Neuronal stem cell (in vitro differentiated cells): Measurements from ENCODE around the gene CIAPIN1.
A peak's percentile ranks its signal among the peaks of the same experiment; 100 is the strongest.

Source experiments
- DNase-seq: peaks from one replicate; pipeline ENCODE4 v3.0.0-alpha.2; 2013; ENCODE audit warnings: low spot score
- H2AFZ ChIP-seq: one replicate; pipeline ENCODE4 v1.6.1; 2013; ENCODE audit warnings: mild to moderate bottlenecking, low read length, inconsistent platforms
- H2AK5ac ChIP-seq: 2 replicates; pipeline ENCODE4 v1.6.1; 2013; ENCODE audit warnings: low read depth, mild to moderate bottlenecking, inconsistent platforms, low read length, moderate library complexity, mixed read lengths
- H2BK120ac ChIP-seq: 2 replicates; pipeline ENCODE4 v1.6.1; 2013; ENCODE audit warnings: low read depth, mild to moderate bottlenecking, inconsistent platforms, low read length, moderate library complexity, mixed read lengths
- H2BK12ac ChIP-seq: one replicate; pipeline ENCODE4 v1.6.1; 2013; ENCODE audit warnings: low read length, inconsistent platforms
- H2BK15ac ChIP-seq: 2 replicates; pipeline ENCODE4 v1.6.1; 2013; ENCODE audit warnings: mild to moderate bottlenecking, low read length, inconsistent platforms, mixed read lengths
- H2BK5ac ChIP-seq: one replicate; pipeline ENCODE4 v1.6.1; 2013; ENCODE audit warnings: inconsistent platforms, mild to moderate bottlenecking, low read length, moderate library complexity
- H3K14ac ChIP-seq: one replicate; pipeline ENCODE4 v1.6.1; 2013; ENCODE audit warnings: low read length, inconsistent platforms
- H3K18ac ChIP-seq: 2 replicates; pipeline ENCODE4 v1.6.1; 2013; ENCODE audit warnings: low read length, inconsistent platforms
- H3K23ac ChIP-seq: 2 replicates; pipeline ENCODE4 v1.6.1; 2013; ENCODE audit warnings: low read depth, mild to moderate bottlenecking, mixed read lengths, low read length, inconsistent platforms; ENCODE audit not compliant: poor library complexity
- H3K27ac ChIP-seq: replicated peaks from 3 replicates; pipeline ENCODE4 v1.5.1; 2013; ENCODE audit warnings: low read length, inconsistent platforms
- H3K27me3 ChIP-seq, 3 experiments: 2 replicates each; pipeline ENCODE4 v1.6.1; 2013; ENCODE audit warnings: low read length in 3 of 3, mild to moderate bottlenecking in 2 of 3, inconsistent platforms in 1 of 3, low read depth in 1 of 3, mixed read lengths in 1 of 3, moderate library complexity in 1 of 3; ENCODE audit not compliant: control insufficient read depth in 3 of 3, insufficient read depth in 3 of 3
- H3K36me3 ChIP-seq, 2 donors: replicated peaks in 1 of 2; 2 replicates each; pipeline ENCODE4 v1.6.1; 2013; ENCODE audit warnings: low read length in 2 of 2; ENCODE audit not compliant: control insufficient read depth in 2 of 2, insufficient read depth in 2 of 2
- H3K4ac ChIP-seq: 2 replicates; pipeline ENCODE4 v1.6.1; 2013; ENCODE audit warnings: inconsistent platforms, mild to moderate bottlenecking, low read length, moderate library complexity
- H3K4me1 ChIP-seq, 2 donors: 1 replicate in 1 of 2; 2 replicates in 1 of 2; pipeline ENCODE4 v1.6.1; 2013; ENCODE audit warnings: low read length in 2 of 2, low read depth in 1 of 2; ENCODE audit not compliant: control insufficient read depth in 2 of 2, insufficient read depth in 1 of 2
- H3K4me2 ChIP-seq: one replicate; pipeline ENCODE4 v1.6.1; 2013; ENCODE audit warnings: mild to moderate bottlenecking, low read length, inconsistent platforms; ENCODE audit not compliant: insufficient read depth, poor library complexity, severe bottlenecking
- H3K4me3 ChIP-seq, 2 donors: 2 replicates each; pipeline ENCODE4 v1.5.1; 2013; ENCODE audit warnings: low read length in 2 of 2, mild to moderate bottlenecking in 2 of 2, inconsistent platforms in 1 of 2, moderate library complexity in 1 of 2
- H3K79me1 ChIP-seq: one replicate; pipeline ENCODE4 v1.6.1; 2013; ENCODE audit warnings: low read depth, mild to moderate bottlenecking, inconsistent platforms, low read length, moderate library complexity
- H3K9ac ChIP-seq: one replicate; pipeline ENCODE4 v1.6.1; 2013; ENCODE audit warnings: mild to moderate bottlenecking, low read depth, low read length, inconsistent platforms; ENCODE audit not compliant: poor library complexity
- H3K9me3 ChIP-seq, 2 donors: replicated peaks in 1 of 2; 2 replicates each; pipeline versions ENCODE3 to v1.6.1; 2013; ENCODE audit warnings: low read length in 2 of 2, mild to moderate bottlenecking in 2 of 2, inconsistent platforms in 1 of 2, low read depth in 1 of 2, mixed read lengths in 1 of 2, moderate library complexity in 1 of 2; ENCODE audit not compliant: control insufficient read depth in 2 of 2, insufficient read depth in 1 of 2
- H4K8ac ChIP-seq: one replicate; pipeline ENCODE4 v1.6.1; 2013; ENCODE audit warnings: low read depth, mild to moderate bottlenecking, inconsistent platforms, low read length, moderate library complexity
- H4K91ac ChIP-seq: one replicate; pipeline ENCODE4 v1.6.1; 2013; ENCODE audit warnings: low read length, low read depth, mild to moderate bottlenecking, inconsistent platforms; ENCODE audit not compliant: poor library complexity
- WGBS, 2 donors: extraction: QIAGEN DNeasy Blood & Tissue Kit; methylation state at CpG; one replicate each; pipeline ENCODE4 v1.1.7; 2013; ENCODE audit warnings: missing lambda C conversion rate in 2 of 2, mixed read lengths in 1 of 2; ENCODE audit not compliant: insufficient read length in 2 of 2, insufficient replicate concordance in 1 of 2; ENCODE audit errors: extremely low coverage in 2 of 2; 5-methylcytosine and 5-hydroxymethylcytosine counted together

The CIAPIN1 gene

GRCh38 chr16:57412584-57412983, 34.6 kb downstream of the CIAPIN1 start:
- Histone ChIP-seq H4K91ac (no peak overlapping the region), H3K4me1 (peaks cover 8 to 12% of the 10 kb centered on the region in 2 donors), H4K8ac (no peak overlapping the region), H2AFZ (no peak overlapping the region), H3K27me3 (peaks cover 0 to 9% (median 0%) of the 10 kb centered on the region in 3 experiments), H3K4ac (no peak overlapping the region), H3K79me1 (no peaks in the 10 kb centered on the region), H3K9me3 (no peaks in the 10 kb centered on the region), H3K4me3 (no peak overlapping the region), H3K4me2 (no peak overlapping the region), H3K23ac (peak overlapping the region; percentile 31), H3K14ac (no peak overlapping the region), H2BK5ac (no peak overlapping the region), H2AK5ac (peak overlapping the region; percentile 78), H2BK12ac (no peak overlapping the region), H3K27ac (no peak overlapping the region), H2BK15ac (no peak overlapping the region), H2BK120ac (no peak overlapping the region), H3K36me3 (no peaks in the 10 kb centered on the region), H3K18ac (no peak overlapping the region), H3K9ac (no peak overlapping the region)
- WGBS, 2 donors: no CpG with 5 or more reads among the region's 9 CpGs
- no peak for DNase-seq

DNA sequence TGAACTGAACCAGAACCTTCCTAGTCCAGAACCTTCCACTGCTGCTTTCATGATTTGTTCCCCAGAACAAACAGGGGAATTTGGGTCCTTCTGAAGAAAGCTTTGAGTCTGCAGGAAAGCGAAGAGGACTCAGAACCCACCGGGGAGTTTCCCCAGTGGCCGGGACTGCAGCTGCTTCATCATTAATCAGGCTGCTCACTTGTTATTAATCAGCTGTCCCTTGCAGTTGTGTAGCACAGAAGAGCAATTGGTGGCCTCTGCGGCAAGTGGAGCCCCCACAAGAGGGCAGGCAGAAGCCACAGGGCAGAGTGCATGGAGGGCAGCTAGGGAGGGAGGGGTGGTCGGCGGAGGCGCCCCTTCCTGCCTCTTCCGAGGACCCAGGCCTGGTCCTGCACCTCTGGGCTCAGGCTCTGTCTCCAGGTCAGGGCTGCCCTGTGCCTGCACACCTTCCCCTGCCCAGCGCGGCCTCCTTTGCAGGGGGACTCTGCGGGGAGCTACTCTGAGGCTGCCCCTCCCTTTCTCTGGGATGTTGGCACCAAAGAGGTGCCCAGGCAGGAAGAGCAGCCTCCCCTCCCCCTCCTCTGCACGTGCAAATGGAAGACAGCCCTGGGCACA, 35.7 kb downstream of the CIAPIN1 start:
- Histone ChIP-seq H3K79me1 (no peaks in the 10 kb centered on the region), H3K4me3 (no peak overlapping the region), H3K4me1 (peaks cover 3 to 8% of the 10 kb centered on the region in 2 donors), H2BK120ac (no peak overlapping the region), H3K27me3 (peaks cover 0 to 9% (median 0%) of the 10 kb centered on the region in 3 experiments), H3K4ac (no peak overlapping the region), H3K9me3 (no peaks in the 10 kb centered on the region), H3K36me3 (no peaks in the 10 kb centered on the region), H3K9ac (peak overlapping the region; percentile 56), H4K8ac (no peak overlapping the region), H3K23ac (no peak overlapping the region), H3K4me2 (no peak overlapping the region), H3K14ac (no peak overlapping the region), H2AK5ac (peak overlapping the region; percentile 50), H3K27ac (no peak overlapping the region), H2AFZ (peak overlapping the region; percentile 64), H2BK15ac (no peak overlapping the region), H4K91ac (no peak overlapping the region), H3K18ac (peak overlapping the region; percentile 76), H2BK12ac (peak overlapping the region; percentile 34), H2BK5ac (no peak overlapping the region)
- WGBS, 2 donors: no CpG with 5 or more reads among the region's 12 CpGs
- no peak for DNase-seq

DNA sequence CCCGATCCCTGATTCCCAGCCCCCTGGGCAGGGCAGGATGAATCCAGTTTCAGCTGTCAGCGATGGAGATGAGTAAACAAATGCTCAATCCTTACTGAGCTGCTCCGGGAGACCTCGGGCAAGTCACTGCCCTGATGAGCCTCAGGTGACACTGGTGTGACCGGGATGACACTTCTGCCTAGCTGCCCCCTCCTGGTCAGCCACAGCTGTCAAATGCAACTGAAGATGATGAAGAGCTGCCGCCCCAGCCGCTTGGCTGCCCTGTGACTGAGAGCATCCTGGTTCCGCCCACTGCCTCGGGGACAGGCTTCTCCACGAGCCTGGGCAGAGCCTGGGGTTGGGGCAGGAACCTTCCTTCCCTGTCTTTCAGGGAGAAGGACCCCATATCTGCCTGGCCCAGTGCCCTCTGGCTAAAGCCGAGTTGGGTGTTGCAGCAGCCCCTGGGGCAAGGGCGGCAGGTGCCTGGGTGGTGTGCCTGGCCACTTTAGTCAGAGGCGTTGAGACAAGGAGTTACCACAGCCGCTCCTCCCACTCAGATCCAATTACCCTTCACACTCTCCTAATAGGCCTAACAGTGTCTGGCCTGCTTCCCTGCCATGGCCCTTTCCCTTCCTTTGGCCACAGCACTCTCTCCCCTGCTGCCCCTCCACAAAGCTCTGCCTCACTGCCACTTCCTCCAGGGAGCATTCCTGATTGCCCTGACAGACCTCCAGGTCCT, 37.2 kb downstream of the CIAPIN1 start:
- Histone ChIP-seq H3K9me3 (no peaks in the 10 kb centered on the region), H3K27me3 (peaks cover 0 to 9% (median 0%) of the 10 kb centered on the region in 3 experiments), H3K4me1 (no peaks in the 10 kb centered on the region), H4K8ac (peak overlapping the region; percentile 75), H3K14ac (no peak overlapping the region), H2AK5ac (no peak overlapping the region), H2BK5ac (no peak overlapping the region), H2BK120ac (no peak overlapping the region), H3K27ac (no peak overlapping the region), H3K4ac (no peak overlapping the region), H2BK12ac (no peak overlapping the region), H3K79me1 (no peaks in the 10 kb centered on the region), H3K4me3 (no peak overlapping the region), H3K36me3 (no peaks in the 10 kb centered on the region), H3K18ac (peak overlapping the region; percentile 66), H3K23ac (no peak overlapping the region), H4K91ac (no peak overlapping the region), H3K4me2 (no peak overlapping the region), H3K9ac (peak overlapping the region; percentile 38), H2BK15ac (no peak overlapping the region), H2AFZ (no peak overlapping the region)
- no CpG with 5 or more reads among the region's 14 CpGs for WGBS, 2 donors
- DNase-seq: no peak

GRCh38 chr16:57409065-57409464, 38.1 kb downstream of the CIAPIN1 start:
- DNase-seq: no peak
- Histone ChIP-seq H3K4me1 (no peaks in the 10 kb centered on the region), H3K36me3 (no peaks in the 10 kb centered on the region), H2BK12ac (no peak overlapping the region), H3K4ac (no peak overlapping the region), H3K27me3 (peaks cover 0 to 9% (median 0%) of the 10 kb centered on the region in 3 experiments), H4K8ac (no peak overlapping the region), H2BK5ac (no peak overlapping the region), H2AFZ (no peak overlapping the region), H3K9me3 (no peaks in the 10 kb centered on the region), H3K23ac (no peak overlapping the region), H3K4me3 (no peak overlapping the region), H2BK120ac (no peak overlapping the region), H3K18ac (no peak overlapping the region), H3K4me2 (no peak overlapping the region), H3K9ac (no peak overlapping the region), H3K79me1 (no peaks in the 10 kb centered on the region), H4K91ac (no peak overlapping the region), H2BK15ac (no peak overlapping the region), H2AK5ac (no peak overlapping the region), H3K14ac (no peak overlapping the region), H3K27ac (no peak overlapping the region)
- no CpG with 5 or more reads among the region's 5 CpGs for WGBS, 2 donors
